K562 (cell line): Measurements from ENCODE around the gene PKP1.

Source experiments
- FOXK1 ChIP-seq: sonication (generic); formaldehyde crosslinking; IDR thresholded peaks from 2 replicates; pipeline ENCODE4 v1.8.0; 2022; ENCODE audit warnings: missing genetic modification reagents, mild to moderate bottlenecking, borderline replicate concordance
- ZNF780A ChIP-seq: fragments of 250-450 bp; sonication (Bioruptor Pico); IDR thresholded peaks from 2 replicates; pipeline ENCODE4 v1.5.0; 2021; ENCODE audit warnings: mild to moderate bottlenecking
- TF ChIP-seq, protein P1 (sequence below), 3 experiments: IDR thresholded peaks in 2 of 3; conservative IDR thresholded peaks in 1 of 3; 2 replicates each; pipeline ENCODE4 v1.5.1; 2011 to 2012; ENCODE audit warnings: low read length in 3 of 3, mild to moderate bottlenecking in 3 of 3, control low read depth in 2 of 3, improper control_type of control experiment in 1 of 3, inconsistent platforms in 1 of 3, low read depth in 1 of 3, mixed read lengths in 1 of 3, moderate library complexity in 1 of 3; ENCODE audit not compliant: insufficient read depth in 2 of 3
- TF ChIP-seq, protein P2 (sequence below), 3 experiments: fragments of 200-800 bp in 1 of 3; fragments of 250-450 bp in 1 of 3; fragments of 450-650 bp in 1 of 3; sonication (Bioruptor Pico) in 1 of 3; sonication (Bioruptor generic) in 1 of 3; formaldehyde crosslinking in 1 of 3; IDR thresholded peaks; 2 replicates each; pipeline versions ENCODE4 v1.6.1 to v1.8.0; 2016 to 2022; ENCODE audit warnings: mild to moderate bottlenecking in 2 of 3, missing genetic modification characterization in 2 of 3, missing compliant biosample characterization in 1 of 3, moderate library complexity in 1 of 3
- TF ChIP-seq, protein P3 (sequence below): fragments of 150-350 bp; conservative IDR thresholded peaks from 2 replicates; pipeline ENCODE4 v1.6.1; 2014; ENCODE audit warnings: low read length
- TF ChIP-seq, protein P4 (sequence below): sonication (generic); formaldehyde crosslinking; IDR thresholded peaks from 2 replicates; pipeline ENCODE4 v1.8.0; 2022; ENCODE audit warnings: mild to moderate bottlenecking, low read depth, missing genetic modification reagents

DNA sequence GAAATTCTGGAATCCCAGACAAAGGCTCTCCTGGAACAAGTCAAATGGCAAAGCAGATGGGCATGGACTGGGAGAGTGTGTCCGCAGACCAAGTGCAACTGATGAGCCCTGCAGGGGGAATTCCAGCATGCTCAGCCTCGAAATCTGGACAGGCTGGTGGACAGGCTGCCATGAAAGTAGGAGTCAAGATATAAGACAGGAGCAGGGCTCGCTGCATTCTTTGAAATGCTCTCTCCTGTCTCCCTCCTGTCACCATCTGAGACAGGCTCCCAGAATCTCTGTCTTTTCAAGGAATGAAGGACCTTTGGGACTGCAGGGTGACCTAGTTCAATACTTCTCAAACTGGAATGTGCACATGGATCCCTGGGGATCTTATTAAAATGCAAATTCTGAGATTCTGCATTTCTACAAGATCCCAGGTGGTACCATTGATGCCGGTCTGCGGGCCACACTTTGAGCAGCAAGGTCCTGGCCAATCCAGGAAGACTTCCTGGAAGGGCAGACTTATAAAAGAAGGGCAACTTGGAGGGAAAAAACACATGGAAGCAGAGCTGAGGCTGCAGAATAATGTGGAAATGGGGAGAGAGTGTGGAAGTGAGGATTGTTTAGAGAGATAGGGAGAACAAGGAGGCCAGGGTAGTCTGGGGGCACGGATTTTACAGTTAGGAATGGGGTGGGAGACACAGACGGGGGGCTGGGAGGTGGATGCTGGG lies 64.3 kb downstream of the PKP1 start:
- TF ChIP-seq, protein P1, sequence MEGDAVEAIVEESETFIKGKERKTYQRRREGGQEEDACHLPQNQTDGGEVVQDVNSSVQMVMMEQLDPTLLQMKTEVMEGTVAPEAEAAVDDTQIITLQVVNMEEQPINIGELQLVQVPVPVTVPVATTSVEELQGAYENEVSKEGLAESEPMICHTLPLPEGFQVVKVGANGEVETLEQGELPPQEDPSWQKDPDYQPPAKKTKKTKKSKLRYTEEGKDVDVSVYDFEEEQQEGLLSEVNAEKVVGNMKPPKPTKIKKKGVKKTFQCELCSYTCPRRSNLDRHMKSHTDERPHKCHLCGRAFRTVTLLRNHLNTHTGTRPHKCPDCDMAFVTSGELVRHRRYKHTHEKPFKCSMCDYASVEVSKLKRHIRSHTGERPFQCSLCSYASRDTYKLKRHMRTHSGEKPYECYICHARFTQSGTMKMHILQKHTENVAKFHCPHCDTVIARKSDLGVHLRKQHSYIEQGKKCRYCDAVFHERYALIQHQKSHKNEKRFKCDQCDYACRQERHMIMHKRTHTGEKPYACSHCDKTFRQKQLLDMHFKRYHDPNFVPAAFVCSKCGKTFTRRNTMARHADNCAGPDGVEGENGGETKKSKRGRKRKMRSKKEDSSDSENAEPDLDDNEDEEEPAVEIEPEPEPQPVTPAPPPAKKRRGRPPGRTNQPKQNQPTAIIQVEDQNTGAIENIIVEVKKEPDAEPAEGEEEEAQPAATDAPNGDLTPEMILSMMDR (IDR thresholded peaks at IDR 0.05 in 2 of 3, conservative IDR thresholded peaks at IDR 0.05 in 1 of 3; ENCODE audit: insufficient read depth in 2 of 3, low read depth in 1 of 3, low read length in 3 of 3) = no peak
- TF ChIP-seq FOXK1 (CRISPR knock-in tag) = no peak
- TF ChIP-seq, protein P2, sequence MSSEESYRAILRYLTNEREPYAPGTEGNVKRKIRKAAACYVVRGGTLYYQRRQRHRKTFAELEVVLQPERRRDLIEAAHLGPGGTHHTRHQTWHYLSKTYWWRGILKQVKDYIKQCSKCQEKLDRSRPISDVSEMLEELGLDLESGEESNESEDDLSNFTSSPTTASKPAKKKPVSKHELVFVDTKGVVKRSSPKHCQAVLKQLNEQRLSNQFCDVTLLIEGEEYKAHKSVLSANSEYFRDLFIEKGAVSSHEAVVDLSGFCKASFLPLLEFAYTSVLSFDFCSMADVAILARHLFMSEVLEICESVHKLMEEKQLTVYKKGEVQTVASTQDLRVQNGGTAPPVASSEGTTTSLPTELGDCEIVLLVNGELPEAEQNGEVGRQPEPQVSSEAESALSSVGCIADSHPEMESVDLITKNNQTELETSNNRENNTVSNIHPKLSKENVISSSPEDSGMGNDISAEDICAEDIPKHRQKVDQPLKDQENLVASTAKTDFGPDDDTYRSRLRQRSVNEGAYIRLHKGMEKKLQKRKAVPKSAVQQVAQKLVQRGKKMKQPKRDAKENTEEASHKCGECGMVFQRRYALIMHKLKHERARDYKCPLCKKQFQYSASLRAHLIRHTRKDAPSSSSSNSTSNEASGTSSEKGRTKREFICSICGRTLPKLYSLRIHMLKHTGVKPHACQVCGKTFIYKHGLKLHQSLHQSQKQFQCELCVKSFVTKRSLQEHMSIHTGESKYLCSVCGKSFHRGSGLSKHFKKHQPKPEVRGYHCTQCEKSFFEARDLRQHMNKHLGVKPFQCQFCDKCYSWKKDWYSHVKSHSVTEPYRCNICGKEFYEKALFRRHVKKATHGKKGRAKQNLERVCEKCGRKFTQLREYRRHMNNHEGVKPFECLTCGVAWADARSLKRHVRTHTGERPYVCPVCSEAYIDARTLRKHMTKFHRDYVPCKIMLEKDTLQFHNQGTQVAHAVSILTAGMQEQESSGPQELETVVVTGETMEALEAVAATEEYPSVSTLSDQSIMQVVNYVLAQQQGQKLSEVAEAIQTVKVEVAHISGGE (CRISPR knock-in tag; IDR thresholded peaks at IDR 0.05) = no peak
- TF ChIP-seq, protein P3, sequence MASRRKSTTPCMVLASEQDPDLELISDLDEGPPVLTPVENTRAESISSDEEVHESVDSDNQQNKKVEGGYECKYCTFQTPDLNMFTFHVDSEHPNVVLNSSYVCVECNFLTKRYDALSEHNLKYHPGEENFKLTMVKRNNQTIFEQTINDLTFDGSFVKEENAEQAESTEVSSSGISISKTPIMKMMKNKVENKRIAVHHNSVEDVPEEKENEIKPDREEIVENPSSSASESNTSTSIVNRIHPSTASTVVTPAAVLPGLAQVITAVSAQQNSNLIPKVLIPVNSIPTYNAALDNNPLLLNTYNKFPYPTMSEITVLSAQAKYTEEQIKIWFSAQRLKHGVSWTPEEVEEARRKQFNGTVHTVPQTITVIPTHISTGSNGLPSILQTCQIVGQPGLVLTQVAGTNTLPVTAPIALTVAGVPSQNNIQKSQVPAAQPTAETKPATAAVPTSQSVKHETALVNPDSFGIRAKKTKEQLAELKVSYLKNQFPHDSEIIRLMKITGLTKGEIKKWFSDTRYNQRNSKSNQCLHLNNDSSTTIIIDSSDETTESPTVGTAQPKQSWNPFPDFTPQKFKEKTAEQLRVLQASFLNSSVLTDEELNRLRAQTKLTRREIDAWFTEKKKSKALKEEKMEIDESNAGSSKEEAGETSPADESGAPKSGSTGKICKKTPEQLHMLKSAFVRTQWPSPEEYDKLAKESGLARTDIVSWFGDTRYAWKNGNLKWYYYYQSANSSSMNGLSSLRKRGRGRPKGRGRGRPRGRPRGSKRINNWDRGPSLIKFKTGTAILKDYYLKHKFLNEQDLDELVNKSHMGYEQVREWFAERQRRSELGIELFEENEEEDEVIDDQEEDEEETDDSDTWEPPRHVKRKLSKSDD = no peak
- TF ChIP-seq, protein P4, sequence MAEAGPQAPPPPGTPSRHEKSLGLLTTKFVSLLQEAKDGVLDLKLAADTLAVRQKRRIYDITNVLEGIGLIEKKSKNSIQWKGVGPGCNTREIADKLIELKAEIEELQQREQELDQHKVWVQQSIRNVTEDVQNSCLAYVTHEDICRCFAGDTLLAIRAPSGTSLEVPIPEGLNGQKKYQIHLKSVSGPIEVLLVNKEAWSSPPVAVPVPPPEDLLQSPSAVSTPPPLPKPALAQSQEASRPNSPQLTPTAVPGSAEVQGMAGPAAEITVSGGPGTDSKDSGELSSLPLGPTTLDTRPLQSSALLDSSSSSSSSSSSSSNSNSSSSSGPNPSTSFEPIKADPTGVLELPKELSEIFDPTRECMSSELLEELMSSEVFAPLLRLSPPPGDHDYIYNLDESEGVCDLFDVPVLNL (CRISPR knock-in tag) = no peak
- TF ChIP-seq ZNF780A (CRISPR knock-in tag) = no peak
